ENCODE data around the gene STOX2.

DNA sequence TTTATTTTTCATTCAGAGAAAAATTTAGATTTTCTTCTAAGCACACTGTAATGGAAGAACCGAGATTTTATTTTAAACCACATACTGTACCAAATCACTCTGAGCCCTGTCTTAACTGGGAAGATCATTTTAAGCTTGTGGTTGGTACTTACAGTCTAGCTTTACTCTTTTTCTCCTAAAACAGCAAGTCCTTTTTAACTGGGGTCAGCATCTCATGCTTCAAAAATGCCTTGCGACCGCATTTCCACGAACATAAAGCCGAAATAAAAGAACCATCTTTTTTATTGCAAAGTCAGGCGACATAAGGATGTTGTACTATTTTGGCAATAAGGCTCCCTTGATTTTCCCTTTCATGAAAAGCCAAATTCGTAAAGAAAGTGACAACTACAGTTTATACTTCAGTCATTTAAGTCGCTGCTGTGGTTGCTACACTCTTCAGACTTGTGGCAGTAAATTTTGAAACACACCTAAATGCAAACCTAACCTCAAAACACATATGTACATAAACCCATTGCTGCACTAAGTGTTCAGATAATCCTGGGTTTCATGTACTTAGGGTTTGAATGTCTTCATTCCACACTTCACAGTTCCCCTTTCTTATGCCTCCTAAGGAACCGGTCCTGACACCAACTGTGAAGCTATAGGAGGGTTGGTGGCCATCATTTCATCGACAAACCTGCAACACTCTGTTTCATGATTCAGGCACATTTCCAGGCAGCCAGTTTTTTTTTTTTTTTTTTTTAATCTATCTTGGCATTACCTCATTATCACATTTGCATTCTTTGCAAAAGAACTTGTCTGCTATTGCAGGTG is 3.0 kb downstream of the STOX2 start:
- TF ChIP-seq, protein P1, sequence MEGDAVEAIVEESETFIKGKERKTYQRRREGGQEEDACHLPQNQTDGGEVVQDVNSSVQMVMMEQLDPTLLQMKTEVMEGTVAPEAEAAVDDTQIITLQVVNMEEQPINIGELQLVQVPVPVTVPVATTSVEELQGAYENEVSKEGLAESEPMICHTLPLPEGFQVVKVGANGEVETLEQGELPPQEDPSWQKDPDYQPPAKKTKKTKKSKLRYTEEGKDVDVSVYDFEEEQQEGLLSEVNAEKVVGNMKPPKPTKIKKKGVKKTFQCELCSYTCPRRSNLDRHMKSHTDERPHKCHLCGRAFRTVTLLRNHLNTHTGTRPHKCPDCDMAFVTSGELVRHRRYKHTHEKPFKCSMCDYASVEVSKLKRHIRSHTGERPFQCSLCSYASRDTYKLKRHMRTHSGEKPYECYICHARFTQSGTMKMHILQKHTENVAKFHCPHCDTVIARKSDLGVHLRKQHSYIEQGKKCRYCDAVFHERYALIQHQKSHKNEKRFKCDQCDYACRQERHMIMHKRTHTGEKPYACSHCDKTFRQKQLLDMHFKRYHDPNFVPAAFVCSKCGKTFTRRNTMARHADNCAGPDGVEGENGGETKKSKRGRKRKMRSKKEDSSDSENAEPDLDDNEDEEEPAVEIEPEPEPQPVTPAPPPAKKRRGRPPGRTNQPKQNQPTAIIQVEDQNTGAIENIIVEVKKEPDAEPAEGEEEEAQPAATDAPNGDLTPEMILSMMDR (IDR thresholded peaks at IDR 0.05; ENCODE audit: low read depth, low read length), result no peak
- TF ChIP-seq EZH2phosphoT487 (IDR thresholded peaks at IDR 0.05; ENCODE audit: low read depth), result no peak

Data from OCI-LY3 (cell line).